ENCODE data around the gene PDX1. TPM values are rescaled to one million over a fixed set of nuclear protein-coding genes. Genes with fewer than 3 reads are reported as not detected.

The PDX1 gene
- total RNA-seq, 1 experiment from 2014 or later: 1.7 TPM

GRCh38 chr13:27907121-27907787, 12.5 kb upstream of the PDX1 start:
- Histone ChIP-seq H3K9ac (ENCODE audit: low read length) (no peak overlapping the region), H3K9me3 (ENCODE audit: control insufficient read depth in 1 of 2, insufficient read depth in 1 of 2, low read depth in 1 of 2, low read length in 2 of 2) (no peaks in the 10 kb centered on the region), H3K4me1 (ENCODE audit: control insufficient read depth in 1 of 2, insufficient read depth in 2 of 2, low read length in 2 of 2) (no peaks in the 10 kb centered on the region), H3K27ac (ENCODE audit: low read depth, low read length) (no peak overlapping the region), H3K4me2 (ENCODE audit: low read length) (no peak overlapping the region), H3K27me3 (ENCODE audit: insufficient read depth, low read length) (no peaks in the 10 kb centered on the region; the same call in 1 of the 2 replicates), H2AFZ (ENCODE audit: low read depth, low read length, poor library complexity, severe bottlenecking) (no peak overlapping the region), H3K9me2 (ENCODE audit: insufficient read depth) (no peaks in the 10 kb centered on the region), H3K79me2 (ENCODE audit: insufficient read depth, low read length) (no peaks in the 10 kb centered on the region), H3K36me3 (ENCODE audit: control insufficient read depth in 1 of 2, insufficient read depth in 2 of 2, low read length in 2 of 2) (no peaks in the 10 kb centered on the region), H3K4me3 (replicated peaks in 1 of 2; ENCODE audit: low read depth in 1 of 2, low read length in 2 of 2) (no peak overlapping the region), H4K20me1 (ENCODE audit: insufficient read depth) (no peaks in the 10 kb centered on the region)
- DNase-seq (ENCODE audit: low read depth, low spot score) (no peak), ATAC-seq (no peak)
- POLR2A ChIA-PET: no interaction called here
- CTCF ChIA-PET: no interaction called here
- RAD21 ChIA-PET (ENCODE audit: low non-redundant PET in 1 of 2, low total read pairs in 2 of 2, uncharacterized antibody in 2 of 2, unreplicated experiment in 2 of 2): no interaction called here
- intact Hi-C loops (cut with micrococcal nuclease): no loop called here
- no TSS peak for BruUV-seq (replicated peaks)
- TF ChIP-seq POLR2A (IDR thresholded peaks at IDR 0.05; ENCODE audit: borderline replicate concordance, extremely low read depth, insufficient read depth, insufficient read length) (no peak), CBX3 (IDR thresholded peaks at IDR 0.05; ENCODE audit: low read depth) (no peak)

GRCh38 chr13:27909378-27909777, 10.4 kb upstream of the PDX1 start:
- Histone ChIP-seq H3K4me1 (ENCODE audit: control insufficient read depth in 1 of 2, insufficient read depth in 2 of 2, low read length in 2 of 2) (no peaks in the 10 kb centered on the region), H3K9me3 (ENCODE audit: control insufficient read depth in 1 of 2, insufficient read depth in 1 of 2, low read depth in 1 of 2, low read length in 2 of 2) (no peaks in the 10 kb centered on the region), H3K4me3 (replicated peaks in 1 of 2; ENCODE audit: low read depth in 1 of 2, low read length in 2 of 2) (no peak overlapping the region), H3K9me2 (ENCODE audit: insufficient read depth) (no peaks in the 10 kb centered on the region), H3K27me3 (ENCODE audit: insufficient read depth, low read length) (no peaks in the 10 kb centered on the region; the same call in 1 of the 2 replicates), H4K20me1 (ENCODE audit: insufficient read depth) (no peaks in the 10 kb centered on the region), H3K36me3 (ENCODE audit: control insufficient read depth in 1 of 2, insufficient read depth in 2 of 2, low read length in 2 of 2) (no peaks in the 10 kb centered on the region), H3K79me2 (ENCODE audit: insufficient read depth, low read length) (no peaks in the 10 kb centered on the region), H3K9ac (ENCODE audit: low read length) (no peak overlapping the region), H2AFZ (ENCODE audit: low read depth, low read length, poor library complexity, severe bottlenecking) (no peak overlapping the region), H3K27ac (ENCODE audit: low read depth, low read length) (no peak overlapping the region), H3K4me2 (ENCODE audit: low read length) (no peak overlapping the region)
- no TSS peak for BruUV-seq (replicated peaks)
- ATAC-seq (no peak), DNase-seq (ENCODE audit: low read depth, low spot score) (no peak)
- ChIA-PET POLR2A (no interaction called here), CTCF (no interaction called here), RAD21 (ENCODE audit: low non-redundant PET in 1 of 2, low total read pairs in 2 of 2, uncharacterized antibody in 2 of 2, unreplicated experiment in 2 of 2) (no interaction called here)
- TF ChIP-seq ATF3 (IDR thresholded peaks at IDR 0.05) (no peak), REST (IDR thresholded peaks at IDR 0.05; ENCODE audit: low read depth) (no peak), CTCF (IDR thresholded peaks at IDR 0.05 in 2 of 3, conservative IDR thresholded peaks at IDR 0.05 in 1 of 3; ENCODE audit: borderline replicate concordance in 1 of 3, insufficient read depth in 1 of 3, low read depth in 2 of 3, low read length in 2 of 3) (no peak), RAD21 (IDR thresholded peaks at IDR 0.05; ENCODE audit: low read depth) (no peak), EGR1 (IDR thresholded peaks at IDR 0.05; ENCODE audit: low read depth) (no peak), ELF1 (IDR thresholded peaks at IDR 0.05; ENCODE audit: borderline replicate concordance, low read depth) (no peak), CEBPB (IDR thresholded peaks at IDR 0.05; ENCODE audit: low read depth) (no peak), FOSL1 (IDR thresholded peaks at IDR 0.05; ENCODE audit: low read depth) (no peak), EZH2 (IDR thresholded peaks at IDR 0.05) (no peak)
- intact Hi-C loops (cut with micrococcal nuclease): no loop called here

All from HCT116 (cell line).